GM21367 (cell line): ENCODE measurements around the gene RARS1.

Experiments used
- ATAC-seq: cut with Tn5 transposase; IDR thresholded peaks from one replicate; pipeline ENCODE4 v1.9.1; 2021; ENCODE audit not compliant: unreplicated experiment

Gene RARS1

DNA sequence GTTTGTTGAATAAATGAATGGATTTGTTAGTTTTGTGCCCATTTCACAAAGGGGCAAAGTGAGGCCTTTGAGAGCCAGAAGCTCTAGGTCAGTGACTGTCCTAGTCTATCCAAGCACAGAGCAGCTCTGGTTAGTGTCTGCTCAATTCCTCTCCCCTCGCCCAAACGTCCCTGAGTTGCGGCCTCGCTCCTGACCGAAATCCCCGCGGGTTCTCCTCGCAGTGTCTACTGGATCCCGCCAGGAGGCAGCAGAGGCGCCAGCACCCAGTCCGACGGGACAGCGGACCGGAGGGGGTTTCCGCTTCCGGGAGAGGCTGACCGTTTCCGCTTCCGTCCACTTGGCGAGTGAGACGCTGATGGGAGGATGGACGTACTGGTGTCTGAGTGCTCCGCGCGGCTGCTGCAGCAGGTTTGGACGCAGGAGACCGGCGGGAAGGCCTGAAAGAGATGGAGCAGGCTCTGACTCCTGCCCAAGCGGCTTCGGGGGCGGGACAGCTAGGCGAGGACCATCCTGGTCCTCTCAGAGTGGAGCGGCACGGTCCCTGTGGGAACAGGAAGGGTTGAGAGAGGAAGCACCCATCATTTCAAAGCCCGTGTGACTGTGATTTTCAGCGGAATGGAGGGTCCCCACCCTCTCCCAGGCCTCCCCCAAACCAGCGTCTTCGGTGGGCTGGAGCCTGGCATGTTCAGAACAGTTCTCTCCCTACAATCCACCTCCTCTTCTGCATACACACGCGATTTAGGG lies at the start of gene RARS1:
Gene RARS1 (plus strand): TSS at position 336 of the 744 bp plus-strand sequence. CDS start 28 bp downstream, at position 364.
- peak; percentile 77 for ATAC-seq

DNA sequence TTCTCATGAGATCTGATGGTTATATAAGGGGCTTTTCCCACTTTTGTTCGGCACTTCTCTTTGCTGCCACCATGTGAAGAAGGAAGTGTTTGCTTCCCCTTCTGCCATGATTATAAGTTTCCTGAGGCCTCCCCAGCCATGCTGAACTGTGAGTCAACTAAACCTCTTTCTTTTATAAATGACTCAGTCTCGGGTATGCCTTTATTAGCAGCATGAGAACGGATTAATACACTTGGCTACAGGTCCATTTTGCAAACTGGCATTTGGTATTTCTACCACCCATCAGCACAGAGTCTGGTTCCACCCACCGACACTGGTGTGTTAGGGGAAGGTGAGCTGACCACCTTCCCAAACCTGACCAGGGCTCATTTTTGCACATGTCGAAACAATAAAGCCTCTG lies 47.9 kb upstream of the RARS1 start:
- no peak for ATAC-seq

DNA sequence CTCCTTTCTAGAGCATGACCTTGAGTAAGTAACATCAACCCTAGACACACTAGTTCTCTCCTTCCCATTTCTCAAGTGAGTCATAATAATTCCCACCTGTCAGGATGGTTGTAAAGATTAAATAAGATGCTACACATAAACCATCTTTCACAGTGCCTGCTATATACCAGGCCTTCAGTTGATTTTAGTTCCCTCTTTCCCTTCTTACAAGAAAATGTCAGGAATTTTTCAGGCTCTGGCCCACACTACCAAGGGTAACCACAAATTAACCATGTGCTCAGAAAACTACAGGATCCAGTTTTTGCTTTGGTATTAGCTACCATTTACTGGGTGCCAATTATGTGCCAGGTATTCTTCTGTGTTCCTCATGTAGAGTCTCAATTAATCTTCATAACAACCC lies 42.7 kb upstream of the RARS1 start:
- ATAC-seq = no peak

DNA sequence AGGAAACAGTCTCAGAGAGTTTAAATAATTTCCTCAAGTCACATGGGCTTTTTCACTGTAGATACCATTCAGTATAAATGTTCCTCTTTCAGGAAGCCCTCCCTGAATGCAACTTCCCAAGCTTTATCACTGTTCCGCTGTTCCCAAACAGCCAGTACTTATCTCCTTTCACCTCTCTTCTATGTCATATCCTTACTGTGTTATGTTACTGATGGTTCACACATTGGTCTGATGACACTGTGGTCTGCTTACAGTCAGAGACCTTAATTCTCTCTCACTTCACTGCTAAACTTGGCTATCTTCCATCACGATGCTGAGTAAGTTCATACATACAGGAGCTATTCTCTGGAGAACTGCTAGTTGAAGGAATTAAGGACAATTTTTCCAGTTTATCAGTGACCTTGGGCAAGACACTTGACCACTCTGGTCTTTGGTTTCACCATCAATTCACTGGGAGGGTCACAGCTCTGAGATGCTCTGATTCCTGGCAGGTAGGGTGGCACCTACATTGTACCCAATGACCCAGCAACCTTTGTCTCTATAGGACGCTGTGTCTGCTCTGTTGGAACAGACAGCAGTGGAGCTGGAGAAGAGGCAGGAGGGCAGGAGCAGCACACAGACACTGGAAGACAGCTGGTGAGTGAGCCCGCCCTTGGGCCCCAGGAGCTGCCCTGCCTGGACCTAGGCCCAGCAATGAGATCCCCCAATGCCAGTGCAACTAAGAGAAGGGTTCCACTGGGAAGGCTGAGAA lies 42.1 kb upstream of the RARS1 start:
- no peak for ATAC-seq

DNA sequence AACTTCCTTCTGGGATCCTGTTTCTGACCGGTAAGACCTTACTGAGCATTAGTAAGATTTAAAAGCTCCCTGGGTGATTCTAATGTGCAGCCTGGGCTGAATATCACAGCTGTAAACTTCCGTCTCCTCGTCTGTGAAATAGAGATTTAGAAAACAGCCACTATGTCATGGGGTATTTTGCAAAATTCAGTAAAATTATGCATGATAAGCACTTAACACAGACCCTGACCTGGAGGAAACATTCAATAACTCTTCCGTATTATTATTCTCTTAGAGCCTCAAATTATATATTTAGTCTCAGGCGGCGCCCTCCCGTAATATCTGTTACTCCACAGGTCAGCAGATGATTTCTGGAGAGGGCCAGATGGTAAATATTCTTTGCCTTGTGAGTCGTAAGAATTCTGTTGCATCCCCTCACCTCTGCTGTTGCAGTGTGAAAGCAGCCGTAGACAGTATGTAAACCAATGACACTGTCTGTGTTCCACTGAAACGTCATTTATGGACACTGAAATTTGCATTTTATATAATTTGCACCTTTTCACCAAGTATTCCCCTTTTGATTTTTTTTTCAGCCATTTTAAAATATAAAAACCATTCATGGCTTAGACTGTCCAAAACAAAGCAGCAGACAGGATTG lies 39.2 kb upstream of the RARS1 start:
- no peak for ATAC-seq

DNA sequence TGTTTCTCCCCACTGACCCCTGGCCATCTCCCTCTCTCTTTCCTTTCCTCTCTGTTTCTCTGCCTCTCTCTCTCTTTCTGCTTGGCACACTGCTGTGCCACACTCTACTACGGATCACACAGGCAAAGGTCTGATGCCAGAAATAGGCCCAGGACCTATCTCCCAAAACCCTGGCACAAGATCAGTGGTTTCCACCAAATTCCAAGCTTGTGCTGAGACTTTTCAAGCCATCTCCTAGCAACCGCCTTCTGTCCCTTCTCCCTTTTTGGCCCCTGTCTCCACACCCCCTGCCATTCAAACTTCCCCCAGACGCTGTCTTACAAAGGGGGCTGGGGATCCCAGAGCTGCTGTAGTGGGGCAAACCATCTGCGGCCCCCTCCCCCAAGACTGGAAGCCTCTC lies 38.5 kb upstream of the RARS1 start:
- ATAC-seq = no peak

DNA sequence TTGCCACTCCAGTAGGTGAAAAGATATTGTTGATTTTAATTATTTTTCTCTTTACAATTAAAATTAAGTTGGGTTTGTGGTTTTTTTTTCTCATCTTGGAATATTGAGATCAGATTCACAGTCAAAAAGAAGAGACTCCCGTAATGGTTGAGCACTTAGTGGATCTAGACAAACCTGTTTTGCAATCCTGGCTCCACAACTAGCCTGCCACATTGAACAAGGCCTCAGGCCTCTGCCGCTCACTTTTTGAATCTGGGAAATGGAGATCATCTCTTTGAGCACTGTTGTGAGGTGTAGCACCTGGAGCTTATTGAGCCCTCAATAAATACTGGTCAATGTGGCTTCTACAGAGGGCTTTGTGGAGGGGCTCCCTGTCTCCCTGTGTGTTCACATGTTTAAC lies 37.1 kb upstream of the RARS1 start:
- no peak for ATAC-seq

DNA sequence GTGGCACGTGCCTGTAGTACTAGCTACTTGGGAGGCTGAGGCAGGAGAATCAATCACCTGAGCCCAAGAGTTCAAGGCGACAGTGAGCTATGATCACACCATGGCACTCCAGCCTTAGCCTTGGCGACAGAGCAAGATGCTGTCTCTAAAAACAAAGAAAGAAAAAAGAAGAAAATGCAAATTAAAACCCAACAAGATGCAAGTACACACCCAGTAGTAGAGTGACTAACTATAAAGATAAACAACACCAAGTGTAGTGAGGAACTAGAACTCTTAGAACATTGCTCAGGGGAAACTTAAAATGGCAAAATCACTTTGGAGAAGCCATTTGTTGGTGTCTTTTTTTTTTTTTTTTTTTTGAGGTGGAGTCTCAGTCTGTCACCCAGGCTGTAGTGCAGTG lies 34.7 kb upstream of the RARS1 start:
- no peak for ATAC-seq

DNA sequence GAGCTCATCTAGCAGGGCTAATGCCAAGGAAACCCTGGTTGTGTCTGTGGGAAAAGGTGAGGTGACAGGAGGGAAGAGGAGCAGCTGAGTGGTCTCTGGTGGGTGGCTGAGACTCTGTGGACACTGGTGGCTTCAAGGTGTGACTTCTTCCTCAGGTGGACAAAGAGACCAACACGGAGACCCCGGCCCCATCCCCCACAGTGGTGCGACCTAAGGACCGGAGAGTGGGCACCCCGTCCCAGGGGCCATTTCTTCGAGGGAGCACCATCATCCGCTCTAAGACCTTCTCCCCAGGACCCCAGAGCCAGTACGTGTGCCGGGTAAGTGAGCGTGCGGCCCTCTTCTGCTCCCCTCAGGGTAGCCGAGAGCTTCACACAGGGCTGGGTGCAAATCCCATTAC lies 31.1 kb upstream of the RARS1 start:
- no peak for ATAC-seq

DNA sequence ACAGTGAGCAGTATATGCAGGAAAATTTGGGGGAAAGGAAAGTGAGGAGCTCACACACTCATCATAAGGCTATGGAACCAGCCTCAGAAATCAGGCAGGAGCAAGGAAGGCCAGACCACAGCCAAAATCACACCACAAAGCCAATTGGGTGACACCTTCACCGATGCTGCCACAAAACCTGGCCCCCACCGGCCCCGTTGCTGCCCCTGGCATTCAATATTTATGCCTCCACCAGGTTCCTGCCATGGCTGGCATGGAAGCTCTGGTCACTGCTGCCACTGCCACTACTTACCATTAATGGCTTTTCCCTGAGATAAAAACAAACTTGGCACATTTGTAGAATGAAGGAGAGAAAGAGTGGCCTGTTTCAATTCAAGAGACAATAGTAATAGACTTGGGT lies 28.7 kb upstream of the RARS1 start:
- ATAC-seq = no peak

DNA sequence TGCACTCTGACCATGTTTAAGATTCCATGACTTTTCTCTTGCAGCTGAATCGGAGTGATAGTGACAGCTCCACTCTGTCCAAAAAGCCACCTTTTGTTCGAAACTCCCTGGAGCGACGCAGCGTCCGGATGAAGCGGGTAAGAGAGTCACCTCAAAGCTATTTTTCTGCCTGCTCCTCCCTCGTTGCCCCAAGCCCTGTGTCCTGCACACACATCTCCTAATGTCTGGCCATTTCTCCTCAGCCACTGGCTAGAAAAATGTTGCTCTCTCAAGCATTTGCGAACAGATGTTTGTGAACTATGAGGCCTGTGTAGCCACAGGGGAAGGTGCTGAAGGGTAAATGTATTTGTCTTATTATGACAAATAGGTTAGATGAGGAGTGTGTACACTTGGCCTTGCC lies 25.7 kb upstream of the RARS1 start:
- ATAC-seq = no peak

DNA sequence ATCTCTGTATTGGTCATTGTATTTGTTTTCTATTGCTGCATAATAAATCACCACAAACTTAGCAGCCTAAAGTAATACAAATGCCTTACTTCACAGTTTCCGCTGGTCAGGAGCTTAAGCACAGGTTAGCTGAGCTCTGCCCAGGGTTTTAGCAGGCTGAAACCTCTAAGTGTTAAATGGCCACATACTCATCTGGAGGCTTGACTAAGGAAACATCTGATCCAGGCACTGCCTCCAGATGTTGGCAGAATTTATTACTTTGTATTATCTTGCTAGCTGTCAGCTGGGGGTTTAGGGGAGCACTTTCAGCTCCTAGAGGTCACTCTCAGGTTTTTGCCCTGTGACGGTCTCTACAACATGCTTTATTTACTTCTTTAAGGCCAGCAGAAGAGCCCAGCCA lies 23.2 kb upstream of the RARS1 start:
- no peak for ATAC-seq

DNA sequence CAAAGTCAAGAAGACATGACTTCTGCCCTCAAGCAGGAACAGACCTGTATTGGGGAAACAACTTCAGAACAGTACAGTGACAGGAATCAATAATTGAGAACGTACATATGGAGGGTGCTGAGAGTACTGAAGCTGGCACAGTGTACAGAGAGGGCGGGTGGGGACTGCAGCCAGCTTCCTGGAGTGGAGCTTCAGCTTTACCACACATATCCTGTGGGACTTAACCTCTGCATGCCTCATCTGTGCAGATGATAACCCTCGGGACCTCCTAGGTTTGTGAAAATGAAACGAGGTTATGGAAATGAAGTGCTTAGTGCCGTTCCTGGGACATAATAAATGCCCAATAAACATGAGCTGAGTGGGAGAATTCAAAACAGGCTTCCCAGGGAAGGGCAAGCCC lies 22.1 kb upstream of the RARS1 start:
- ATAC-seq = peak; percentile 66

DNA sequence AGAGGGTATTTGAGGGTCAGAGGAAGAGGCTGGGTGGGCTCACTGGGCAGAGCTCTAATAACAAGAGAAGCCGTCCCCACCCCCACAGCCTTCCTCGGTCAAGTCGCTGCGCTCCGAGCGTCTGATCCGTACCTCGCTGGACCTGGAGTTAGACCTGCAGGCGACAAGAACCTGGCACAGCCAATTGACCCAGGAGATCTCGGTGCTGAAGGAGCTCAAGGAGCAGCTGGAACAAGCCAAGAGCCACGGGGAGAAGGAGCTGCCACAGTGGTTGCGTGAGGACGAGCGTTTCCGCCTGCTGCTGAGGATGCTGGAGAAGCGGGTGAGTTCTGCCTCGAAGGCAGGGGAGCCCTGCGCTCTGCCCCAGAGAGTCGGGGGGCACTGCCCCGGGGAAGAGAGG lies 21.6 kb upstream of the RARS1 start:
- ATAC-seq = no peak

DNA sequence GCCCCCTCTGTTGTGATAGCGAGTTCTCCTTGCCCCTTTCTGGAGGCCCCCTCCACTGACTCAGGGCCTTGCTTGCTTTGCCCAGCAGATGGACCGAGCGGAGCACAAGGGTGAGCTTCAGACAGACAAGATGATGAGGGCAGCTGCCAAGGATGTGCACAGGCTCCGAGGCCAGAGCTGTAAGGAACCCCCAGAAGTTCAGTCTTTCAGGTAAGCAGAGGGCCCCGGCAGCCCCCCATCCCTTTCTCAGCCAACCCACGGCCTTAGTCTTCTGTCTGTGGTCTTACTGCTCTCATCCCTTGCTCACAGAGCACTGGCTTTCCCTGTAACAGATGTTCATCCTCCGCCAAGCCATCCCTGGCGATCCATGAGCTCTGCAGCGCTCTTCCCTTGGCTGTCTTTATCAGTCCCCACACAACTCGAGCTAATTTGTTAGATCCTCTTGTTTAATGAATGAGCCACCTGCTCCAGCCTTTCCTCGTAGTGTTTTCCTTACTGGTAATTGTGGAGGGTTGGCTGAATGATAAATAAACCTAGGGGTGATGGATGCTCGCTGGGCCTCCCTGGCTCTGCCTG lies 18.4 kb upstream of the RARS1 start:
- ATAC-seq = no peak

DNA sequence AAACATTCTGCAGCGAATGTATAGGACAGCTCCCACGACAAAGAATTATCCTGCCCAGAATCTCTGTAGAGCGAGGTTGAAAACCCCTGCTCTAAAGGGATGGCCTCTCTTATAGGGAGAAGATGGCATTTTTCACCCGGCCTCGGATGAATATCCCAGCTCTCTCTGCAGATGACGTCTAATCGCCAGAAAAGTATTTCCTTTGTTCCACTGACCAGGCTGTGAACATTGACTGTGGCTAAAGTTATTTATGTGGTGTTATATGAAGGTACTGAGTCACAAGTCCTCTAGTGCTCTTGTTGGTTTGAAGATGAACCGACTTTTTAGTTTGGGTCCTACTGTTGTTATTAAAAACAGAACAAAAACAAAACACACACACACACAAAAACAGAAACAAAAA lies 17.4 kb upstream of the RARS1 start:
- no peak for ATAC-seq

DNA sequence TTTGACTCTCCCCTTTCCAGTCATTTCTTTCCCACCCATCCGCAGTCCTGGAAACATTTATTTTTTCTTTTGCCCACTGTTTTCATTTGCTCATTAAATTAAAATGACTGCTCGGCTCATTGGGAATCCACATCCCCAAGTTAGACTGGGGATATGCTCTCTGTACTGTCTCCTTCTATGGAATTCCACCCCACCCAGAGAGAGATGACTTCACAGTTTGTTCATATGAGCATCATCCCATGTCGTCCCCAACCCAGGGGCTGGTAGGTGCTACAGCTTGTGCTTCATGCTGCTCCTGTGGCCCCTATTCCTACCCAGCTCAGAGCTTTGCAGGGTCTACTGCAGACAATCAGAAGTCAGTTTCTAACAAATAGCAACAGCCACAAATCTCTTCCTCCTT lies 16.5 kb upstream of the RARS1 start:
- no peak for ATAC-seq

DNA sequence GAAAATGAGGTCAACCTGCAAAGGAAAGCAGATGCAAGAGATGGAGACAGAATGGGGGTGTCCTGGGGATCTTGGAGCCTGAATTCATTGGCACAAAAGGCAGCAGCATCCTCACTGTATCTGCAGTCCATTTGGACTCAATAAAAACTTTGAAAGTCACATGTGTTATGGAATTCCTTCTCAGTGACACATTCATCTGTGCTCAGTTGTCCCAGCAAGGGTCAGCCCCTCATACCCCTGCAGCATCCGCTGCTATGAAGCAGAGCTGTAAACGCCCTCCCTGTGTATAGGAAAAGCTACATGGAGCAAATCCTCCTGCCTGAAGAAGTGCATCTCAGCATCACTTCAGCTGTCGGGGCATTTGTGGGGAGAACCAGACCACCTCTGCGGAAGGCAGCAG lies 14.5 kb upstream of the RARS1 start:
- no peak for ATAC-seq

DNA sequence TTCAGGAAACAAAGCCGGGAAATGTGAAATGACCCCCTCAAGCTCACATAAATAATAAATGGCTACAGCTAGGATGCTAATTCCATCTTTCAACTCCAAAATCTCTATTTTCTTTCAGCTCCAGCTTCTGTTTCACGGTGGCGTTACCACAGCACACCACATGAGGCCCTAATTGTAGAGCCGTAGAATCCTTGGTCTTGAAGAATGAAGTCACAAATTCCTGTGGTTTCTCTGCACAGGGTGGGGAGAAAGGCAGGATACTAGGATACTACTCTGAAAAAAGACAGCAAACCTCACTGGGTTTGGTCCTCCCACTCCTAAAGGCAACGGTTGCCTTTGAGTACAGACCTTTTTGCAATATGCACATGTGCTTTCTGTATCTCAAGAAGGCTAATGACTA lies 13.9 kb upstream of the RARS1 start:
- no peak for ATAC-seq

DNA sequence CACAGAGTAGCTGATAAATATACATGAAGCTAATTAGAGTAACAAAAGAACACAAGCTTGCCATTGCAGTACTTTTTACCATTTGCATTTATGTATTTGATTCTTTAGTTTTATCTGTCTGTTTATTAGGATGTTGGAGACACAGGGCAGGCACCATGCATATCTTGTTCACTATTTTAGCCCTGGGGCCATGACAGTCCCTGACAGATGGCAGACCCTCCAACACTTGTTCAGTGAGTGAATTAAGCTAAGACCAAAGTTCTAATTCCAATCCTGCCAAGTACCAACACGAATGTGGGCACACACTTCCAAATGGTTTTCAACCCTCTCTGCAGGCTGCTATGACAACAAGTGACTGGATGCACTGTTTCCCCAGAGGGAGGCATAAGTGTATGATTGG lies 12.0 kb upstream of the RARS1 start:
- no peak for ATAC-seq

DNA sequence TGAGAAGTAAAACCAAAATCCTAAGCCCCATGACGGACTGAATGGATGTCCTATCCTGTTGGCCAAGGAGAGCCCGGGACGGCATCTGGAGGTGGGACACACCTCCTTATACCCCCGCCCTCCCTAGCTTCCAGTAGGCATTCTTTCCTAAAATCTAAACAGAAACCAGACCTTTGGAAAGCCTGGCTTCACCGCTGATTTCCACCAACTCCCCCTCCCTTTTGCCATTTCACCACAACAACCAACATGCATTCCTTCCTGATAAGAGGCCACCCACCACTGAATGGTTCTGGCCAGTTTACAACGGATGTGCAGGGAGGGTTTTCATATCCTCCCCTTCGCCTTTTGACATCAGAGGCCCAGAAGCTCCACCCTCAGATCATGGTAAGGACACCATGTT lies 9.2 kb upstream of the RARS1 start:
- ATAC-seq = no peak

DNA sequence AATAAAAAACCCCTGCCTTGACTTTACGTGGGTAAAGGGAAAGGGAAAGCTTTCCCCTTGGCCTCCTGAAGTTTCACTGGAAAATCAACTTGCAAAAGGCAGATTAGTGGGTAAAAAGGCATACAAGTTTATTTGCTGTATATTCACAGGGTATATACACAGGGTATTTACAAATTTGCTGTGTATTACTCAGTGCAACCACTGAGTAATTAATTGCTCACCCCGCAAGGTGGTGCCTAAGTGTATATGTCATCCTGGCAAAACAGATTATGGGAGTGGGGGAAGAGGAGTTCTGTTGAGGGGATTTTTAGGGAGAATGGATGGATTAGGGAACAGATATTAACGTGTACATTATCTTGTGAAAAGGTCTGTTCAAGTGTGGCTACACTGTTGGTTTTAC lies 7.1 kb upstream of the RARS1 start:
- ATAC-seq = no peak
